Endometrium (tissue), 2 donors: ENCODE data around the gene MBD5.

Experiments
- FAIRE-seq: peaks from 2 replicates; lab custom pipeline; 2012; peaks lifted over from hg19 to GRCh38; lab: Jason Lieb, UNC
- donor health status: control.
- donor health status: control.

MBD5 gene

GRCh38 chr2:148124271-148124670, 103.4 kb downstream of the MBD5 start:
- FAIRE-seq, result no peak

DNA sequence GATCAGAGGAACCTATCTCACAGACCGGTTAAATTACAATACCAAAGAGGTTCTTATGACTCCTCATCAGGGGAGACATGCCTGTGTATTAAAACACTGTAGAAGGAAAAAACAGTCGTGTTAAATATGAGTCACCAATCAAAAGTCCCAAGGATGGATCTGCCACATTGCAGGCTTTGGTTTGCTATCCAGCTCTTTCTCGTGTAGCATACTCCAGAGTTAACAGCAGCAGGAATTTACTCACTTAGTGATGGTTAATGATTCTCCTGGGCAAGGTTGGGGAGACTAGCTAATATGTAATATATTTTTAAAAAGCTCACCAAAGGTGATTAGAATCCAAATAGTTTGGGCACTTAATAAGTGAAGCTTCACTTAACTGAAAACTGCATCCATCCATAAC, 109.7 kb downstream of the MBD5 start:
- no peak for FAIRE-seq

- FAIRE-seq, result no peak
These were observed 111.5 kb downstream of the MBD5 start for GRCh38 chr2:148132412-148132811.

DNA sequence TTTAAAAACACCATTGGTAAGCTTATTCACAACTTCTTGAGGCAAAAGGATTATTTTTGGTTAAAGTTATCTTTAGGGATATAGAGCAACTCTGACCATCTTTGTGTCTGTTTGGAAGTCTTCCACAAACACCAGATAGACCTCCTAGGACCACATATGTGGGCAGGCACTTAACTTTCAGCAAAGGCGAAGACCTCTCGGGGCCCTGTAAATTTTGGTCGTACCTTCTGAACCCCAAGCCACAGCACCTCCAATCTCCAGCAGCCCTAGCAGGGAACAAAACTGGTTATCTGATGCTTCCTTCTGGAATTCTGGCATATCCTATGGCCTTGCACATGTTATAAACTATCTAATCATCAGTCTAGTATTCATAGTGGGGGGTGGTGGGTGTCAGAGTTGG, 114.8 kb downstream of the MBD5 start:
- no peak for FAIRE-seq

DNA sequence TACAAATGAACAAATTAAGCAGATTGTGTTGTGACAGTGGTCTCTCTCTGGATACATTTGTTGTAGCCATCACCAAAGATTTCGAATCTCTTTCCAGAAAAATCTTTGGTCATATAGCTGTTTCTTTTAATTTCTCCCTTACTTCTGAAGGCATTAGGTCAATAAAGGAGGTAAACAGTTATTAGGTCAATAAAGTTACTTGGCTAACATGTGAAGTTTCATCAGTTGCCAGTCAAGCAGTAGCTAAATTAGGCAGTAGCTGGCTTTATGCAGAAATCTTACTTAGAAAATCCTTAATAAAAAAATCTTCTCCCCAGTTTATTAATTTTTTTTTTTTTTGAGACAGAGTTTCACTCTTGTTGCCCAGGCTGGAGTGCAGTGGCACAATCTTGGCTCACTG, 115.5 kb downstream of the MBD5 start:
- no peak for FAIRE-seq

DNA sequence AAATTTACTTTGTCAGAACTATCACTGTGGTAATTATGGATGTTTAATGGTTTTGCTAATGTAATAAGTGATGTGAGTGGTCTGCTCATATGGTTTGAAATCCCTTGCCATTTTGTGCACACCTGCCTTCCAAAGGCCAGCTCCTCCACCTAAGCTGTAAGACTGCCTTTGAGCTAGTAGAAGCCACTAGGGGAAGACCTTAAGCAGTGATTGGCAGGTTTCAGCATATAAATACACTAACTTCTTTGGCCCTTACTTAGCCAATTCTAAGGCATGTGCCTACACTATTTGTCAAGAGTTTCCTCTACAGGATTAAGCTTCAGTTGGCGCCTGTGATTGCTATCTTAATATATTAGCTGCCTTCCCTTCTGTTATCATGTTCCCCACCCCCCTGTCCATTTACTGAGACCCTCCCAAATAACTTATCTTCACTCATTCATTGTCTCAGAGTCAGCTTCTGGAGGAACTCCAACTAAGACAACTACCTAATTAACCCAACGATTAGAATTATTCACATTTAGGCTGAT, 141.1 kb downstream of the MBD5 start:
- FAIRE-seq, result no peak

DNA sequence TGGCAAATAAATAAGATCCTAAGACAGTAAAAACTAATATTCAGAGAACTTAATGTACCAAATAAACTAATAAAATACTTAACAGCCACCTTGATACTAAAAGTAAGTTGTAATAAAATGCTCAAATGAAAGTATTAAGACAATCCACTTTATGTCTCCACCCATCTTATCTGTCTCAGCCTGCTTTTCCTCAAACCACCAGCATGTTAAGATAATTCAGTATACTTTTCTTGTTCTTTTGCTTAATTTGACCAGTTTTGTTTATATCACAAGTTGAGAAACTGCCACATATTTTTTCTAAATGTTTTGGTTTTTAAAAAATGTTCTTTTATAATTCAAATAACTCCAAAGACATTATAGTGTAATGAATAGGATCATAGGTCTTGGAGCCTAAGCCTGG, 142.0 kb downstream of the MBD5 start:
- FAIRE-seq, result peak; percentile 26

DNA sequence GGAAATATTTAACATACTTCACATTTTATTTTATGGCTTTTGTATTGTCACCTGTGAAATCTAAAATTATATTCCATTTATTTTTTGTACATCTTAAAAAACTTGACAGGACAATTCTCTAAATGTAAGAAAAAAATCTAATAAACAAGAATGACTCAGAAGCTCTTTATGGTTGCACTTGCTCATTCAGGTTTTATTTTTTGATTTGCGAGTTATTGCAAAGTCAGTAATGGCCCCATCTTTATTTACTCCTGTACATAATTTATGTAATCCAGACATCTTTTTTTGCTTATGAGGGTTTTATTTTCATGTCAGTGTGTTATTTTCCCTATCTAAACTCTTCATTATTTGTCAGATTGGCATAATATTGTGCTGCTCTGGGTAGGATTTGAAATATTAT, 145.1 kb downstream of the MBD5 start:
- FAIRE-seq, result peak; percentile 39

GRCh38 chr2:148167241-148167766, 146.4 kb downstream of the MBD5 start:
- no peak for FAIRE-seq

GRCh38 chr2:148167855-148168254, 147.0 kb downstream of the MBD5 start:
- FAIRE-seq, result no peak

DNA sequence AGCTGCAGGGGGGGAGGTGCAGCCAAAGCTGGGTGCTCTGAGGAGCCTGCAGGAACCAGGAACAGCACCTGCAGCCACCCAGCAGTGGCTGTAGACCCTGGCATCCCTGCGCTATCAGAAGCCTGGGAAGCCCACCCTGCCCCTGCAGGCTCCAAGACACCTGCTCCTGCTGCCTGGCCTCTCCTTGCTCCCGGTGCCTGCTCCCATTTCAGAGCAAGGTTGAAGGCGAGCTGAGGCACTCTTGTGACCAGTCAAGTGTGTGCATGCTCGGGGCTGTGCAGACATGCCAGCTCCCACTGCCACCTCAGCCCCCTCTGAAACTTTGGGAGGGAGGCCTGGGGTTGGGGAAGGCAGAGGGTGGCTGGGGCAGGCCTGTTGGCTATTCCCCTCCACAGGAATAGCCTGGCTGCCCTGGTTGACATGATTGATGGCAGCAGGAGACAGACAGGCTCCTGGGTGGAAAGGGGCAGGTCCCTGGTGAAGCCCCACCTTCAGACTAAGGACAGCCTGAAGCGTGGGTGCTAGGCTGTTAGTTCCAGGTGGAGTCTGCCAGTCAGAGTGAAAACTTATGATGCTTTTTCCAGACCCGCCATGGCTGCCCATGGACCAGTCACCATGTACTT, 151.4 kb downstream of the MBD5 start:
- no peak for FAIRE-seq

DNA sequence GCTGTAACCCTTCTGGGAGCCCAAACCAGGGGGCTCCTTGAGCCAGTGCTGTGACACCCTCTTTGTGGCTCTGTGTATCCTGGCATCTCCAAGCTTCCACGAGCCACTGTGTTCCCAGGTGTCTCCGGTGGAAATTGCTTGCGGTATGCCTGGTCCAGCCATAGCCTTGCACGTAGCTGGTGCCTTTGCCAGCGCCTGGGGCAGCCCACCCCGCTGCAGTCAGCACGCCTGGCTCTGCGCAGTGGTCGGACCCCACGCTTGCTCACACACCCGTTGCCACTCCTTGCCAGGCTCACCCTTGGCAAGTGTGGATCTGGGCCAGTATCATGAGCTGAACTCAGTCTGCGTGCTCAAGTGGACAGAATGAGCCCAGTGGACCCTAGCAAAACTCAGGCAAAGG, 152.3 kb downstream of the MBD5 start:
- FAIRE-seq, result no peak

DNA sequence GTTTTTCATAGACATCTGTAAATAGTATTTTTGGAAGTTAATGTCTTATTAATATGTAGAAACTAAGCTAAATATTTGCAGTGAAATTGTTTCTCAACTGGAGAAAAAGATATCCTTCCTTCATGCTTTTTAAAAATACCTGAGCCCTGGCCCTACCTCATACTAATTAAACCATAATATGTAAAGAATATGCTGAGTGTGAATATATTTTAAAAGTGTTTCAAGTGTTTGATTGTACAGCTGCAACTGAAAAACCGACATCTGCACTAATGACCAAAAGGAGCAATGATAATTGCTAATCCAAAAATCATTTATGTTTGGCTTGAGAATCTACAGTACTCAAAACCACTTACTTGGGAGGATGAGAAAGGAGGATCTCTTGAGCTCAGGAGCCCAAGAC, 156.7 kb downstream of the MBD5 start:
- no peak for FAIRE-seq

DNA sequence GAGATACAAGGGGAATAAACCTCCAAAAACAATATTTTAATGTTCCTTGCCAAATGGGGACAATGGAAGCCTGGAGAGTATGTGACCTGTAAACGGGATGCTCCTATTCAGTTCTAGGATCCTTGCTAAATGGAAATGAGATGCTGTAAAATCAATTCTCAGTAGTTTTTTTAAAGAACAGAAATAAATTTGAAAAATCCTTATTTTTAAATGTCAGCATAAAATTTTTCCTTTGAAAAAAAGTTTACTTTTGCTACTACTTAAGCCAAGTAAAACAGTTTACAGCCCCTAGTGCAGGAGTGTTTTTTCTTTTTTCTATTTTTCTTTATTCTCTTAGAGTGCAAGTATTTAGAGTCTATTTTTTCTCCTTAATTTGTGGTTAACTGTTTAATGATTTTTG, 158.8 kb downstream of the MBD5 start:
- FAIRE-seq, result no peak

DNA sequence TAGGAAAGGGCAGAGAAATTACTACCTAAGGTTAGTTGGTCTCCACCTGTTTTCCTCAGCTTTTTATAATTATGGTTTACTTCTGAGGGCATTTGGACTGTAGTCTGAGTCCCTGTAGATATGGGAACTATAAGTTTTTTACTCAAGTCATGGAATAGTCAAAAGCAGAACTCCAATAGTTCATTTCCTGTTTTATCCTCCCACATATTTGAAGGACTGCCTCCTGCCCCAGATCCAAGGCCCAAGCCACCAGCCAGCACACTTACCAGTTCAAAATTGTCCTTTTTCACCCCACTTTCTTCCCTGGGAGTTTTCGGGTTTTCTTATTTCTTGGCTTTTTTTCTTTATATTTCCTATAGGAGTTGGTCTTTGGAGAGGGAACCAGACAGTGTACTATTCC, 164.1 kb downstream of the MBD5 start:
- no peak for FAIRE-seq

- FAIRE-seq, result no peak
These were observed 174.0 kb downstream of the MBD5 start for GRCh38 chr2:148194882-148195281.

GRCh38 chr2:148201075-148202004, 180.4 kb downstream of the MBD5 start:
- FAIRE-seq, result no peak

- FAIRE-seq, result no peak
These were observed 181.3 kb downstream of the MBD5 start for GRCh38 chr2:148202237-148202636.

- no peak for FAIRE-seq
These were observed 186.2 kb downstream of the MBD5 start for GRCh38 chr2:148207111-148207510.

DNA sequence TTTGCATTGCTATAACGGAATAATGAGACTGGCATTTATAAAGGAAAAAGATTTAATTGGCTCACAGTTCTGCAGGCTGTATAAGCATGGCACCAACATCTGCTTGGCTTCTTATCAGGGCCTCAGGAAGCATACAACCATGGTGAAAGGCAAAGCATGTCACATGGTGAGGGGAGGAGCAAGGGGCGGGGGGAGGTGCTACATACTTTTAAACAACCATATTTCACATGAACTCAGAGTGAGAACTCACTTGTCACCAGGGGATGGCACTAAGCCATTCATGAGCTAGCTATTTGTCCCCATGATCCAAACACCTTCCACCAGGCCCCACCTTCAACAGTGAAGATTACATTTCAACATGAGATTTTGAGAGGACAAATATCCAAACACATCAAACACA, 188.7 kb downstream of the MBD5 start:
- FAIRE-seq, result no peak

DNA sequence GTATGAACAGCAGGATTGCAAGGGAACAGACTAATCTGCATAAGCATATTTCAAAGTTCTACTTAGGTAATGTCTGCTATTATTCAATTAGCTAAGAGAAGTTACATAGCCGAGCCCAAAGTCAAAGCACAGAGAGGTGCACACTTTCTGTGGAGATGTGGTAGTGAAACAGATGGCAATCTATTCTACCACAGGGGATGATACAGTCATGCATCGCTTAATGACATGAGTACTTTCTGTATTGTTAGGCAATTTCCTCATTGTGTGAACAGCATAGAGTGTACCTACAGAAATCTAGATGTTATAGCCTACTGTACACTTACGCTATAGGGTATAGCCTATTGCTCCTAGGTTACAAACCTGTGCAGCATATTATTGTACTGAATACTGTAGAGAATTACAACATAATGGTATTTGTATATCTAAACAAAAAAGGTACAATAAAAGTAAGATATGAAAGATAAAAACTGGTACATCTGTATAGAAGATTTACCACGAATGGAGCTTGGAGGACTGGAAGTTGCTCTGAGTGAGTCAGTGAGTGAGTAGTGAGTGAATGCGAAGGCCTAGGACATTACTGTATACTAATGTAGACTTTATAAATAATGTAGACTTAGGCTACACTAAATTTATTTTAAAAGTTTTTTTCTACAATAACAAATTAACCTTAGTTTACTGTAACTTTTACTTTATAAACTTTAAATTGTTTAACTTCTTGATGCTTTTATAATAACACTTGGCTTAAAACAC, 197.6 kb downstream of the MBD5 start:
- peak; percentile 93 for FAIRE-seq

GRCh38 chr2:148221166-148221565, 200.3 kb downstream of the MBD5 start:
- FAIRE-seq, result no peak

- FAIRE-seq, result no peak
These were observed 201.0 kb downstream of the MBD5 start for GRCh38 chr2:148221926-148222325.
